Measurements from ENCODE around the gene APOBEC4. TPM values are rescaled to one million over a fixed set of nuclear protein-coding genes. Genes with fewer than 3 reads are reported as not detected.

APOBEC4 gene
- total and polyA plus RNA-seq, 4 donors, result not detected

DNA sequence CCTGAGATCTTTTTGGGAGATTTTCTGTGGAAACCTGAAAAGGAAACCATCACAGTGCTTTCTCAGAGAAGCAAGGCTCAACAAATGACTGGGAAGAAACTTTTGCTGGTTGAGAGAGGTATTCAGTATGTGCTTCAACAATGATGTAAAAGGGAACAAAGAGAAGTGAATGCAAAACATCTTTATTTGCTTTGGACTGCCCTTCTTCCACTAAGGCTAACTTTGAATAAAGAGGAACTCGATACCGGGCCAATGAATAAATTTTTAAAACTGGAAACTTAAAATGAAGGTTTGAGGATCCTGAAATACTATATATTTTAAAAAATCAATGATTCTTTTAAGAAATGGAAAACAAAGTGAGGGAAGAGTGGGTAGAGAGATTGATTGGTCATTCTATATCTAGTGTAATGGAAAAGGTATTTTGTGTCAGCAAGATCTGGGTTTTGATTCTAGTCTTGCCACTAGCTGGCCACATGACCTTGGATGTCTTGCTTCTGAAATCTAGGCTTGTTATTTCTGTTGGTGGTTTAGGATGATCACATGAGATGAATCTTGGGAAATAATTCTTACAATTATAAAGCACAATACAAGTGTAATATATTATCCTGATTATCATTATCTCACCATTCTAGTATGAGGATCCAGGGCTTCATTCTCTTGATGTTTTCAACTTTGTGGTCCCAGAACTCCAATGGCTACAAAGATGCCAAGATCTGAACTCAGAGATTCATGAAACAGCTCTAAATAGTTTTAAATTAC lies 34.6 kb upstream of the APOBEC4 start:
- Histone ChIP-seq H3K9me3 (ENCODE audit: control insufficient read depth in 4 of 4, low read length in 3 of 4) (no peaks in the 10 kb centered on the region), H3K9ac (ENCODE audit: low read depth in 1 of 2, low read length in 2 of 2) (no peak overlapping the region), H3K36me3 (ENCODE audit: control insufficient read depth in 4 of 4, insufficient read depth in 3 of 4, low read depth in 1 of 4, low read length in 3 of 4) (no peaks in the 10 kb centered on the region), H3K27ac (ENCODE audit: low read depth in 1 of 2, low read length in 2 of 2) (no peak overlapping the region), H3K27me3 (ENCODE audit: control insufficient read depth in 4 of 4, insufficient read depth in 4 of 4, low read length in 3 of 4) (no peaks in the 10 kb centered on the region), H3K4me1 (ENCODE audit: control insufficient read depth in 4 of 4, insufficient read depth in 4 of 4, low read length in 3 of 4) (no peaks in the 10 kb centered on the region), H3K4me3 (ENCODE audit: low read depth in 1 of 3, low read length in 3 of 3) (no peak overlapping the region)
- whole genome bisulfite sequencing, result 88% methylated on average over 2 of the region's 2 CpGs
- TF ChIP-seq CTCF (IDR thresholded peaks at IDR 0.05; ENCODE audit: low read depth, low read length, missing input control) (no peak), RAD21 (IDR thresholded peaks at IDR 0.05) (no peak), HNF4G (IDR thresholded peaks at IDR 0.05) (no peak), HNF4A (conservative IDR thresholded peaks at IDR 0.05) (no peak), GABPA (IDR thresholded peaks at IDR 0.05 in 1 of 2, conservative IDR thresholded peaks at IDR 0.05 in 1 of 2) (no peak), YY1 (IDR thresholded peaks at IDR 0.05) (no peak), MAX (IDR thresholded peaks at IDR 0.05) (no peak), NR2F2 (IDR thresholded peaks at IDR 0.05) (no peak), REST (IDR thresholded peaks at IDR 0.05) (no peak), TAF1 (conservative IDR thresholded peaks at IDR 0.05) (no peak), JUND (IDR thresholded peaks at IDR 0.05) (no peak)
- TF ChIP-seq, protein P1, sequence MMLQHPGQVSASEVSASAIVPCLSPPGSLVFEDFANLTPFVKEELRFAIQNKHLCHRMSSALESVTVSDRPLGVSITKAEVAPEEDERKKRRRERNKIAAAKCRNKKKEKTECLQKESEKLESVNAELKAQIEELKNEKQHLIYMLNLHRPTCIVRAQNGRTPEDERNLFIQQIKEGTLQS (IDR thresholded peaks at IDR 0.05), result no peak
- TF ChIP-seq, protein P2, sequence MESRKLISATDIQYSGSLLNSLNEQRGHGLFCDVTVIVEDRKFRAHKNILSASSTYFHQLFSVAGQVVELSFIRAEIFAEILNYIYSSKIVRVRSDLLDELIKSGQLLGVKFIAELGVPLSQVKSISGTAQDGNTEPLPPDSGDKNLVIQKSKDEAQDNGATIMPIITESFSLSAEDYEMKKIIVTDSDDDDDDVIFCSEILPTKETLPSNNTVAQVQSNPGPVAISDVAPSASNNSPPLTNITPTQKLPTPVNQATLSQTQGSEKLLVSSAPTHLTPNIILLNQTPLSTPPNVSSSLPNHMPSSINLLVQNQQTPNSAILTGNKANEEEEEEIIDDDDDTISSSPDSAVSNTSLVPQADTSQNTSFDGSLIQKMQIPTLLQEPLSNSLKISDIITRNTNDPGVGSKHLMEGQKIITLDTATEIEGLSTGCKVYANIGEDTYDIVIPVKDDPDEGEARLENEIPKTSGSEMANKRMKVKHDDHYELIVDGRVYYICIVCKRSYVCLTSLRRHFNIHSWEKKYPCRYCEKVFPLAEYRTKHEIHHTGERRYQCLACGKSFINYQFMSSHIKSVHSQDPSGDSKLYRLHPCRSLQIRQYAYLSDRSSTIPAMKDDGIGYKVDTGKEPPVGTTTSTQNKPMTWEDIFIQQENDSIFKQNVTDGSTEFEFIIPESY (IDR thresholded peaks at IDR 0.05), result no peak
- DNase-seq (ENCODE audit: low spot score), result no peak

- Histone ChIP-seq H3K9ac (ENCODE audit: low read depth in 1 of 2, low read length in 2 of 2) (no peak overlapping the region), H3K4me1 (ENCODE audit: control insufficient read depth in 4 of 4, insufficient read depth in 4 of 4, low read length in 3 of 4) (no peaks in the 10 kb centered on the region), H3K27ac (ENCODE audit: low read depth in 1 of 2, low read length in 2 of 2) (no peak overlapping the region), H3K9me3 (ENCODE audit: control insufficient read depth in 4 of 4, low read length in 3 of 4) (no peaks in the 10 kb centered on the region), H3K36me3 (ENCODE audit: control insufficient read depth in 4 of 4, insufficient read depth in 3 of 4, low read depth in 1 of 4, low read length in 3 of 4) (no peaks in the 10 kb centered on the region), H3K4me3 (ENCODE audit: low read depth in 1 of 3, low read length in 3 of 3) (no peak overlapping the region), H3K27me3 (ENCODE audit: control insufficient read depth in 4 of 4, insufficient read depth in 4 of 4, low read length in 3 of 4) (no peaks in the 10 kb centered on the region)
- no peak for DNase-seq (ENCODE audit: low spot score)
- TF ChIP-seq HNF4A (conservative IDR thresholded peaks at IDR 0.05), result no peak
- no peak for TF ChIP-seq REST (IDR thresholded peaks at IDR 0.05)
- no peak for TF ChIP-seq SP1 (IDR thresholded peaks at IDR 0.05)
- no peak for TF ChIP-seq RAD21 (IDR thresholded peaks at IDR 0.05)
- TF ChIP-seq JUND (IDR thresholded peaks at IDR 0.05), result no peak
- TF ChIP-seq YY1 (IDR thresholded peaks at IDR 0.05), result no peak
- TF ChIP-seq HNF4G (IDR thresholded peaks at IDR 0.05), result no peak
- TF ChIP-seq TAF1 (conservative IDR thresholded peaks at IDR 0.05), result no peak
- no peak for TF ChIP-seq GABPA (IDR thresholded peaks at IDR 0.05 in 1 of 2, conservative IDR thresholded peaks at IDR 0.05 in 1 of 2)
- TF ChIP-seq FOXA2 (IDR thresholded peaks at IDR 0.05), result no peak
- no peak for TF ChIP-seq NR2F2 (IDR thresholded peaks at IDR 0.05)
- no peak for TF ChIP-seq MAX (IDR thresholded peaks at IDR 0.05)
- no peak for TF ChIP-seq EGR1 (IDR thresholded peaks at IDR 0.05; ENCODE audit: low read depth in 2 of 2)
- TF ChIP-seq FOXA1 (IDR thresholded peaks at IDR 0.05), result no peak
- TF ChIP-seq RXRA (IDR thresholded peaks at IDR 0.05), result no peak
These were observed 33.1 kb upstream of the APOBEC4 start for GRCh38 chr1:183686229-183686628.
